HuH-7 (cell line): ENCODE measurements around the gene TXN2.
"Not testable (repeated sequence)": the region's sequence is repeated elsewhere in the genome, so short reads cannot be mapped to it uniquely, and the experiment has no call there.

Source experiments
- DNase-seq: peaks from one replicate; pipeline ENCODE4 v3.0.0; 2011; ENCODE audit warnings: low spot score

Gene TXN2

DNA sequence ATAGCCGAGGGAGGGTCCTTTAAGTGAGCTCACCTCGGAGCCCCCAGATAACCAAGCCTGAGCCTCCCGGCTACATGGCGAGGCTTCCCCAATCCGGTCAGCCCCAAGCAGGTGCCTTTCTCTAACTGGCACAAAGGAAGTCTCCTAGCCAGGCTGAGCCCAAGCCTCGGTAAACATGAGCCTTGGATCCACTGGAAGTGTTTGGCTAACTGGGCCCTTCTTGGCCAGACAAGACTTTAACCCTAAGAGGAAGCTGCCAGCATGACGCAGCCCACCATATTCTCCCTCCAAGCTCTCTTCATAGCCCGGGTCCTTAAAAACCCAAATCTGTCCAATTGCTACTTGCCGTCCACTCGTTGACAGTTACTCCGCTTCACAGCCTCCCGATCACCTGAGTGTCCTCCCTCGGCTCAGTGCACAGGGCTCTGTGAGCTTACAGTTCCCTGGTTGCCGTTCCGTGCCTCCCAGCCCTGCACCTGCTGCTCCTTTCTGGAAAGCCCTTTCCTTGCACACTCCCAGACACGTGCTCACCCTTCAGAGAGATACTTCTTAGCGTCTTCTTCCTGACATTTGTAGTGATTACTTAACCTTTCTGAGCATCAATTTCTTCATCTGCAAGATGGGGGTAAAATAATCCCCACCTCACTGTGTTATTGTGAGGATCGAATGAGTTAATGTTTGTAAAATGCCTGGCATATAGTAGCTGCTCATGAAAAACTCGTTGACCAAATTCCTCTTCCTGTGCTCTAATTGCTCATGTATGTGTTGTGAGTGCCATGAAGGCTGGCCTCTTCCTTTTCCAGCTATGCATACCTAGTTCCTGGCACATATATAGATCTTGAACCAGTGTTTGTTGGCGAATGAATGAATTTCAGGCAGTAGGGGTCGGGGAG, 25.6 kb downstream of the TXN2 start:
- DNase-seq: no peak

- DNase-seq: peak; percentile 73
These were observed 26.4 kb downstream of the TXN2 start for GRCh38 chr22:36454916-36455570.

DNA sequence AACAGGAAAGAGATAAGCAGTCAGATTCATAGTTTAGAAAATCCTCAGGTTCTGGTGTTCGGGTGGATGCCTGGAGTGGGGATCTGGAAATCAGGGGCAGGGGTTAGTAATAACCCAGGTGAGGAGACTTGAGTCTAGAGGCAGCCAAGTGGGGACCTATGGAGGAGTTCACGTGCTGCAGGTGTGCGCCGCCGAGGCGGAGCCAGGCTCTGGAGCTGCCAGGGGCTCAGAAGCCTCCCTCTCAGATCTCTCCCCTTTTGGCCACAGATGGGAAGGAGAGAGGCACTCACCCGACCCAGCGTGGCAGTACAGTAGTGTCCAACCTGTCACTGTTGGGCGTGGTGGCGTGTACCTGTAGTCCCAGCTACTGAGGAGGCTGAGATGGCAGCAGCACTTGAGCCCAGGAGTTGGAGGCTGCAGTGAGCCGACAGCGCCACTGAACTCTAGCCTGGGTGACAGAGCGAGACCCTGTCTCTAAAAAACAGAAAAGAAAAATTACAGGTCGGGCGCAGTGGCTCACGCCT, 27.5 kb downstream of the TXN2 start:
- no peak for DNase-seq

DNA sequence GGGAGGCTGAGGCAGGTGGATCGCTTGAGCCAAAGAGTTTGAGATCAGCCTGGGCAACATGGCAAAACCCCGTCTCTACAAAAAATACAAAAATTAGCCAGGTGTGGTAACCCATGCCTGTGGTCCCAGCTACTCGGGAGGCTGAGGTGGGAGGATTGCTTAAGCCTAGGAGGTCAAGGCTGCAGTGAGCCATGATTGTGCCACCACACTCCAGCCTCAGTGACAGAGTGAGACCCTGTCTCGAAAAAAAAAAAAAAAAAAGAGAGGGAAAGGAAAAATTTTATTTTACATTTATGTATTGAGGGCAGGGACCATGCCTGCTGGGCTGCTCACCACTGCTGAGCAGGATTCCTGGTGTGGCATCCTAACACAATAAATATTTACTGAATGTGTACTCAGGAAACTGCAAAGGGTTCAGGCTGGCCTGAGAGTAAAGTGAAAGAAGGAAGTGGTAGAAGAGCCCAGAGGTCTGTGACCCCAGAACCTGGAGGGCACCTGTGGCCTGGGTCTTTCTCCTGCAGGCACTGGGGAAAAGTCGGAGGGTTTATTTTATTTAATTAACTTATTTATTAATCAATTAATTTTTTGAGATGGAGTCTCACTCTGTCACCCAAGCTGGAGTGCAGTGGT, 28.3 kb downstream of the TXN2 start:
- not testable (repeated sequence) for DNase-seq

- DNase-seq: no peak
These were observed 29.0 kb downstream of the TXN2 start for GRCh38 chr22:36452250-36452977.

- not testable (repeated sequence) for DNase-seq
These were observed 30.5 kb downstream of the TXN2 start for GRCh38 chr22:36450923-36451322.

DNA sequence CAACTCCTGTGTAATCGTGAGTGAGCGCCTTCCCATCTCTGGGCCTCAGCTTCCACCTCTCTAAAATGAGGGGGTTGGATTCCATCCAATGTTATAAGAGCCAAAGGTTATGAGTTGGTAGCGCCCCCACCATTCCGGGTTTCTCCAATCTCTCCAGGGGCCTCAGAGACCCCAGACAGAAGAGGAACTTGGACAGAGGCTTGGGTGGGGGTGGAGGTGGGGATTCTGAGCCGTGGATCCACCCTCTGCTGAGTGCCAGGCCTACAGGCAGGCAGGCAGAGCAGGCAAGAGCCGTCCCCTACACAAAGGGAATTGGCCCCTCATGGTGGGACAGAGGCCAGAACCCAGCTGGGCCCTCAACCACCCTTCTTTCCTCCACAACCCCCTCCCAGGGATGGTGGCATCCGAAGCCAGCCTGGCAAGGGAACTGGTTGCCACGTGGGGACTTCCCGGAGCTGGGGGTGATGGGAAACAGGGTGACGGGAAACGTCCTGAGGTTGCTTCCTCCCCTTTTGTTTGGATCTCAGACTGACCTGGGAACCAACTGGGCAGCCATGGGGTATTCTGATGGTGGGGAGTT, 31.8 kb downstream of the TXN2 start:
- DNase-seq: no peak

GRCh38 chr22:36447632-36448031, 33.8 kb downstream of the TXN2 start:
- no peak for DNase-seq

GRCh38 chr22:36445158-36445668, 36.2 kb downstream of the TXN2 start:
- no peak for DNase-seq

DNA sequence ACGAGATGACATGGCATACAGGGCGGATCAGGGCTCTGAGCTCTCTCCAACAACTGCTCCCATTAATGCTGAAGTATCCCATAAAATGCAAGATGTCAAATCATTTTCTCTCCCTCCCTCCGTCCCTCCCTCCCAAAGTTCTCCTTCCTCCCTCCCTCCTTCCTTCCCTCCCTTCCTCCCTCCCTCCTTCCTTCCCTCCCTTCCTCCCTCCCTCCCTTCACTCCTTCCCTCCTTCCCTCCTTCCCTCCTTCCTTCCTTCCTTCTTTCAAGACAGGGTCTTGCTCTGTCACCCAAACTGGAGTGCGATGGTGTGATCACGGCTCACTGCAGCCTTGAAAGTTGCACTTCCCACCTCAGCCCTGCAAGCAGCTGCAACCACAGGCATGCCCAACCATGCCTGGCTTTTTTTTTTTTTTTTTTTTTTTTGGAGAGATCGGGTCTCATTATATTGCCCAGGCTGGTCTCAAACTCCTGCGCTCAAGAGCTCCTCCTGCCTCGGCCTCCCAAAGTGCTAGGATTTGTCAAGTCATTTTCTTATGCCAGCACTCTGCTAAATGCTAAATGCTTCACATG, 38.2 kb downstream of the TXN2 start:
- DNase-seq: no peak

- no peak for DNase-seq
These were observed 38.8 kb downstream of the TXN2 start for GRCh38 chr22:36442506-36443197.

DNA sequence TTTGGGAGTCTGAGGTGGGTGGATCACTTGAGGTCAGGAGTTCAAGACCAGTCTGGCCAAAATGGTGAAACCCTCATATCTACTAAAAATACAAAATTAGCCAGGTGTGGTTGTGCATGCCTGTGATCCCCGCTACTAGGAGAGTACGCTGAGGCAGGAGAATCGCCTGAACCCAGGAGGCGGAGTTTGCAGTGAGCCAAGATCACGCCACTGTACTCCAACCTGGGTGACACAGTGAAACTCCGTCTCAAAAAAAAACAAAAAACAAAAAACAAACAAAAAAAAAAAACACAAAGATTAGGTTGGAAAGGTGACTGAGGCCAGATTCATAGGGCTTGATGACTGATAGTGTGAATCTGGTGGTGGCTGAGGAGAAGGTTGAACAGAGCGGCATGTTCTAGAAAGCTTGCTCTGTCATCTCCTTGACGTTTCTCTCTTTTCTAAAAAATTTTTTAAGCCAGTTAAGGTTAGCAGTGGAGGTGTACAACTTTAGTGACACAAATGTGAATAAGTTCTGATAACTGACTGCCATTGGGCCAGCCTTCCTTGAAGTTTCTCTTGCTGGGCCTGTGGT, 40.9 kb downstream of the TXN2 start:
- DNase-seq: no peak

DNA sequence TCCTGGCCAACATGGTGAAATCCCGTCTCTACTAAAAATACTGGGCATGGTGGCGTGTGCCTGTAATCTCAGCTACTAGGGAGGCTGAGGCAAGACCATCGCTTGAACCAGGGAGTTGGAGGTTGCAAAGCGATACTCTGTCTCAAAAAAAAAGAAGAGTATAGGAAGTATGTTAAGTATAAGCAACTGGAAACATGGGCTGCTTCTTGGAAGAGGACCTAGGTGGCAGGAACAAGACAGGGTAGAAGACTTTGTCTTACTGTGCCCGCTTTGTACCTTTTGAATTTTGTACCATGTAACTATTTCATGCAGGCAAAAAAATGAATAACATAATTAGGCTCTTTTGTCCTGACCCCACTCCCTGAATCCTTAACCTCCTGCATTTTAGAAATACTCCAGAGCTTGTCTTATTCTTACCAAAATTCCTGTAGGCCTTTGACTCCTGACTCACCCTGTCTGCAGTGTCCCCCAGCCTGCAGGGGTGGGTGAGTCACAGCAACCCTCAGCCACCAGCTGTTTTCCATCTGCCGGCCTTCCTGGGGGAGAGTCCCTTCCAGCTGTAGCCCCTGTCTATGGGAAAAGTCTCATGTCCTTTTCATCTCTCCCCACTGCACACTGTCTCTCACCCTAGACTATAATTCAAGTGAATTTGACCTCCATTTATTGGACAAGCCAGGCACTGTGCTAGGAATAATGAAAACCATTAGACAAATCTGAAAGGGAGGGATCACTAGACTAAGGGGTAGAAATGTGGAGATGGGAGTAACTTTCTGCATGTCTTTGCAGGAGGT, 41.8 kb downstream of the TXN2 start:
- no peak for DNase-seq

DNA sequence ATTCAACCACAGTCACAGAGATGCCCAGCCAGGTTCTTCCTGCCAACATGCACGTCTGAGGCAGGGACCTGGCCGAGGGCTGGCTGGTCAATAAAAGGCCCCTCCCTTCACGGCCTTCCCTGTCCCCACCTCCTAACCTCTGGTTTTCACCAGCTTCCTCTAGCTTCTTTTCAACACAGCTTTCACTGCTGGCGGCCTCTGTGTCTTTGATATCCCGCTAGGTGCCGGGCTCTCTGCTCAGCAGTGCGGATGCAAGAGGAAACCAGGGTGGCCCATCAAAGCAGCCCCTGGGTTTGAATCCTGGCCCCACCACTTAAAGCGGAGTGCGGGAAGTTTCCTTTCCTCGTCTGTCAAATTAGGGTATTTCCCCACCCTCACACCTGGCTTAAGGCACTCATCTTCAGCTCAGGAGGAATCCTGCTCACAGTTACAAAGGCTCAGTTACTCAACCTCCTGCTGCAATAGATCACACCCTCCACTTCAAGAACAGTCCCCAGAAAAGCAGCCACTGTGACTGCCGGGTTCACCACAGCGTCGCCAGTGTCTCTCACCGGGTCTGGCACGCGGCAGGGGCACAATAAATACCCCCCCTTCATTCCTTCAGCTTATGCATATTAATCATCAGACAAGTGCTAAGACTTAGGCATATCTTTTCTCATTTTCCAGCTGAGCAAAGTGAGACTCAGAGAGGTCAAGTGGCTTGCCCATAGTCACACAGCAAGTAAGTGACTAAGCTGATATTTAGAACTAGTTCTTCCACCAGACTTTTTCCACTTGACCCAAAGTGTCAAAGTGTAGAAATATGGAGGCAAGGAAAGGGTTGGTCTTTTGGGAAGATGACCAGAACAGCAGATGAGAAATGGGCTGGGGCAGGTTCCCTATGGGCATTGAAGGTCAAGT, 45.7 kb downstream of the TXN2 start:
- no peak for DNase-seq

- DNase-seq: no peak
These were observed 47.9 kb downstream of the TXN2 start for GRCh38 chr22:36433318-36434231.

- no peak for DNase-seq
These were observed 48.7 kb downstream of the TXN2 start for GRCh38 chr22:36432592-36433317.
